T-helper 1 cell treated with Interleukin-12 subunit alpha and Interleukin-12 subunit beta and Interleukin-4 antibody, amounts not matched to agents 30 ng/mL and 1 ng/mL, for 36 hours (primary cell): Measurements from ENCODE around the gene IBA57. TPM values are rescaled to one million over a fixed set of nuclear protein-coding genes. Genes with fewer than 3 reads are reported as not detected.

Source experiments
- intact Hi-C: fragments of 100-400 bp; cut with micrococcal nuclease; formaldehyde crosslinking; loops from one replicate; pipeline ENCODE4 v1.15.1; 2024
- total RNA-seq: library from RNA; stranded (reverse); gene quantifications from 2 replicates; pipeline ENCODE4 v1.2.3, GENCODE V29; 2022

IBA57 gene
- total RNA-seq, 1 donor from 2014 or later: 7.1 TPM

- intact Hi-C loops: no loop called here
Measured at GRCh38 chr1:228155596-228156514, 9.7 kb upstream of the IBA57 start.

- intact Hi-C loops: no loop called here
Measured at GRCh38 chr1:228156515-228156881, 9.1 kb upstream of the IBA57 start.

- intact Hi-C loops: no loop called here
Measured at GRCh38 chr1:228156941-228157728, 8.5 kb upstream of the IBA57 start.

- intact Hi-C loops: no loop called here
Measured at GRCh38 chr1:228157729-228158126, 7.9 kb upstream of the IBA57 start.

GRCh38 chr1:228158151-228159007 is 7.2 kb upstream of the IBA57 start:
- intact Hi-C loops: no loop called here

- intact Hi-C loops: no loop called here
Measured at GRCh38 chr1:228159008-228159665, 6.5 kb upstream of the IBA57 start.

GRCh38 chr1:228160201-228160761 is 5.3 kb upstream of the IBA57 start:
- intact Hi-C loops: loop anchor here (10.0 kb wide), 1 partner anchor 1905 kb away; the partner anchor contains the start of gene GALNT2

GRCh38 chr1:228161362-228161761 is 4.2 kb upstream of the IBA57 start:
- intact Hi-C loops: loop anchor here (10.0 kb wide), 1 partner anchor 1903 kb away; the partner anchor contains the start of gene GALNT2

GRCh38 chr1:228161866-228162265 is 3.7 kb upstream of the IBA57 start:
- intact Hi-C loops: loop anchor here (10.0 kb wide), 1 partner anchor 1903 kb away; the partner anchor contains the start of gene GALNT2

- intact Hi-C loops: loop anchor here (10.0 kb wide), 1 partner anchor 1902 kb away; the partner anchor contains the start of gene GALNT2
Measured at GRCh38 chr1:228162286-228163006, 3.2 kb upstream of the IBA57 start.

- intact Hi-C loops: loop anchor here (10.0 kb wide), 1 partner anchor 1902 kb away; the partner anchor contains the start of gene GALNT2
Measured at GRCh38 chr1:228163007-228163753, 2.4 kb upstream of the IBA57 start.

GRCh38 chr1:228163776-228164519 is 1.7 kb upstream of the IBA57 start:
- intact Hi-C loops: loop anchor here (10.0 kb wide), 1 partner anchor 1901 kb away; the partner anchor contains the start of gene GALNT2

- intact Hi-C loops: loop anchor here (1.0 to 10.0 kb wide), 8 partner anchors 24 to 1900 kb away; partner anchors contain the start of genes CCSAP, GALNT2, GUK1 and JMJD4
Measured at GRCh38 chr1:228164561-228165371, 838 bp upstream of the IBA57 start.

GRCh38 chr1:228166170-228166936 is 749 bp downstream of the IBA57 start:
- intact Hi-C loops: loop anchor here (1.0 to 10.0 kb wide), 15 partner anchors 8 to 1898 kb away; partner anchors contain the start of genes ARF1, C1orf35, CCSAP and GALNT2

GRCh38 chr1:228168563-228169270 is 3.1 kb downstream of the IBA57 start:
- intact Hi-C loops: loop anchor here (5.0 to 10.0 kb wide), 2 partner anchors 1174 to 1896 kb away; partner anchors contain the start of genes CCSAP and GALNT2
